ENCODE measurements around the gene UGT1A7. TPM values are rescaled to one million over a fixed set of nuclear protein-coding genes. Genes with fewer than 3 reads are reported as not detected.
"Not testable (repeated sequence)": the region's sequence is repeated elsewhere in the genome, so short reads cannot be mapped to it uniquely, and the experiment has no call there.

The UGT1A7 gene
- 0.14 TPM in 1 of 2 replicates, not detected in the other for total RNA-seq

DNA sequence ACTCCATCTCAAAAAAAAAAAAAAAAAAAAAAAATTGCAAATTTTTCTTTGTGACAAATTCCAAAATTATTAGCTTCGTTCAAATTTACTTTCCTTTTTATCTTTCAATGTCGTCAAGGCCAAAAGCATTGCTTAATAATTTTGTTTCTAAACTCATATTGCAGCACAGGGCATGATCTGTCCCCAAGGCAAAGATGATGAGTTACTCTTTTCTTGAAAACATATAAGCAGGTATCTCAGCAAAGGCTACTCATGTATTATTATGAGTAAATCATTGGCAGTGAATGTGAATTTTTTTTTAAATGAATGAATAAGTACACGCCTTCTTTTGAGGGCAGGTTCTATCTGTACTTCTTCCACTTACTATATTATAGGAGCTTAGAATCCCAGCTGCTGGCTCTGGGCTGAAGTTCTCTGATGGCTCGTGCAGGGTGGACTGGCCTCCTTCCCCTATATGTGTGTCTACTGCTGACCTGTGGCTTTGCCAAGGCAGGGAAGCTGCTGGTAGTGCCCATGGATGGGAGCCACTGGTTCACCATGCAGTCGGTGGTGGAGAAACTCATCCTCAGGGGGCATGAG is at the start of gene UGT1A7:
Gene UGT1A7, plus strand, starts transcription at position 381 of the 579 bp plus-strand sequence. Its CDS starts 37 bp downstream, at position 418.
- H3K4me3 ChIP-seq (ENCODE audit: low read depth, low read length), result no peak within 1 kb of the TSS
- TF ChIP-seq, protein P1, sequence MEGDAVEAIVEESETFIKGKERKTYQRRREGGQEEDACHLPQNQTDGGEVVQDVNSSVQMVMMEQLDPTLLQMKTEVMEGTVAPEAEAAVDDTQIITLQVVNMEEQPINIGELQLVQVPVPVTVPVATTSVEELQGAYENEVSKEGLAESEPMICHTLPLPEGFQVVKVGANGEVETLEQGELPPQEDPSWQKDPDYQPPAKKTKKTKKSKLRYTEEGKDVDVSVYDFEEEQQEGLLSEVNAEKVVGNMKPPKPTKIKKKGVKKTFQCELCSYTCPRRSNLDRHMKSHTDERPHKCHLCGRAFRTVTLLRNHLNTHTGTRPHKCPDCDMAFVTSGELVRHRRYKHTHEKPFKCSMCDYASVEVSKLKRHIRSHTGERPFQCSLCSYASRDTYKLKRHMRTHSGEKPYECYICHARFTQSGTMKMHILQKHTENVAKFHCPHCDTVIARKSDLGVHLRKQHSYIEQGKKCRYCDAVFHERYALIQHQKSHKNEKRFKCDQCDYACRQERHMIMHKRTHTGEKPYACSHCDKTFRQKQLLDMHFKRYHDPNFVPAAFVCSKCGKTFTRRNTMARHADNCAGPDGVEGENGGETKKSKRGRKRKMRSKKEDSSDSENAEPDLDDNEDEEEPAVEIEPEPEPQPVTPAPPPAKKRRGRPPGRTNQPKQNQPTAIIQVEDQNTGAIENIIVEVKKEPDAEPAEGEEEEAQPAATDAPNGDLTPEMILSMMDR (conservative IDR thresholded peaks at IDR 0.05; ENCODE audit: low read depth, low read length), result no peak
- DNase-seq (ENCODE audit: low read depth), result no peak

DNA sequence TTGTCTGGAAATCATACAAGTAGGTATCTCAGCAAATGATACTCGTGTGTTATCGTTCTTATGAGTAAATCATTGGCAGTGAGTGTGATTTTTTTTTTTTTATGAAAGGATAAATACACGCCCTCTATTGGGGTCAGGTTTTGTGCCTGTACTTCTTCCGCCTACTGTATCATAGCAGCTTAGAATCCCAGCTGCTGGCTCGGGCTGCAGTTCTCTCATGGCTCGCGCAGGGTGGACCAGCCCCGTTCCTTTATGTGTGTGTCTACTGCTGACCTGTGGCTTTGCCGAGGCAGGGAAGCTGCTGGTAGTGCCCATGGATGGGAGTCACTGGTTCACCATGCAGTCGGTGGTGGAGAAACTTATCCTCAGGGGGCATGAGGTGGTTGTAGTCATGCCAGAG is 45.4 kb upstream of the UGT1A7 start, which contains the start of gene UGT1A10:
Gene UGT1A10, plus strand, starts transcription at position 143 of the 400 bp plus-strand sequence. Its CDS starts 75 bp downstream, at position 218.
- H3K4me3 ChIP-seq (ENCODE audit: low read depth, low read length); DNase-seq (ENCODE audit: low read depth): not testable (repeated sequence)

GRCh38 chr2:233638836-233639235 is 42.9 kb upstream of the UGT1A7 start:
- no peak overlapping the region for H3K4me3 ChIP-seq (ENCODE audit: low read depth, low read length)
- TF ChIP-seq, protein P1 (conservative IDR thresholded peaks at IDR 0.05; ENCODE audit: low read depth, low read length), result no peak
- DNase-seq (ENCODE audit: low read depth), result no peak

DNA sequence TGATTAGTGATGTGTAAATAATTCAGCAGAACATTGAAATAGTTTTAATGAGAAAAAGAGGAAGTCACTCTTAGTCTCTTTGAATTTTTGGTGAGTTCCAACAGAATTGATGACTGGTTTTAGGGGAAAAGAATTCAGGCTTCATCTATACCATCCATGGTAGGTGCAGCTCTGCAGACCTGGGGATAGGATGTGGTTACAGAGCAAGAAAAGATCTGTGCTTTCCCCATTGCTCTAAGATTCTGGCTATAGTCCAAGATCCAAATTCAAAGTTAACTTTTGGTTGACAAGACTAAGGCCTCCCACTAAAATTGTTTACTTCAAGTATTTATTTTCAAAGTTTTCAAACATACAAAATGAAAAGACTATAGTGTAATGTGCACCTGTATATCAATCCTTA is 41.8 kb upstream of the UGT1A7 start:
- no peak for DNase-seq (ENCODE audit: low read depth)
- TF ChIP-seq, protein P1 (conservative IDR thresholded peaks at IDR 0.05; ENCODE audit: low read depth, low read length), result no peak
- no peak overlapping the region for H3K4me3 ChIP-seq (ENCODE audit: low read depth, low read length)

- no peak overlapping the region for H3K4me3 ChIP-seq (ENCODE audit: low read depth, low read length)
- DNase-seq (ENCODE audit: low read depth), result no peak
- TF ChIP-seq, protein P1 (conservative IDR thresholded peaks at IDR 0.05; ENCODE audit: low read depth, low read length), result peak; percentile 49
Observed at GRCh38 chr2:233643128-233643527, 38.6 kb upstream of the UGT1A7 start.

DNA sequence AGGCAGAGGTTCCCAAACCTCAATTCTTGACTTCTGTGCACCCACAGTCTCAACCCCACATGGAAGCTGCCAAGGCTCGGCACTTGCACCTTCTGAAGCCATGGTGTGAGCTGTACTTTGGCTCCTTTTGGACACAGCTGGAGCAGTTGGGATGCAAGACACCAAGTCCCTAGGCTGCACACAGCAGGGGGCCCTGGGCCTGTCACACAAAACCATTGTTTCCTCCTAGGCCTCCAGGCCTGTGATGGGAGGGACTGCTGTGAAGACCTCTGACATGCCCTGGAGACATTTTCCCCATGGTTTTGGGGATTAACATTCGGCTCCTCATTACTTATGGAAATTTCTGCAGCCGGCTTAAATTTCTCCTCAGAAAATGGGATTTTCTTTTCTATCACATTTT is 35.7 kb upstream of the UGT1A7 start:
- not testable (repeated sequence) for H3K4me3 ChIP-seq (ENCODE audit: low read depth, low read length); DNase-seq (ENCODE audit: low read depth)

GRCh38 chr2:233650981-233651380 is 30.7 kb upstream of the UGT1A7 start:
- no peak overlapping the region for H3K4me3 ChIP-seq (ENCODE audit: low read depth, low read length)
- no peak for DNase-seq (ENCODE audit: low read depth)
- TF ChIP-seq, protein P1 (conservative IDR thresholded peaks at IDR 0.05; ENCODE audit: low read depth, low read length), result no peak

DNA sequence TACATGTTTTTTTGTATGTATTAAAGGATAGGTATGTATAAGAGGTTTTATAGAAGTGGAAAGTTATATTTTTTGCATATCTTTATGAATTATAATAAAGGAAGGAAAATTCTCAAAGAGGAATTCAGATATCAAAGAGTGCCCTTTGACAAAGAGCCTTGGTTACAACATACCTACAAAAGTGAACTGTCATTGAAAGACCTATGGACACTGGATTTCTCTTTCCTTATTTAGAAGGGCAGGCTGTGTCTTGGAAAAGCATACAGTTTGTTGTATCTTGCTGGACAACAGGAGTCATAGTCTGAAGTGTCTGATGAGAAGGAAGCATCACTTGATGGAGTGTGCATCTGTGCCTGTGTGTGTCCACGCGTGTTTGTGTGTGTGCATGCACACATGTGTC is 30.3 kb upstream of the UGT1A7 start:
- no peak for DNase-seq (ENCODE audit: low read depth)
- TF ChIP-seq, protein P1 (conservative IDR thresholded peaks at IDR 0.05; ENCODE audit: low read depth, low read length), result no peak

More for the DNA sequence above, 30.3 kb upstream of the UGT1A7 start:
- H3K4me3 ChIP-seq (ENCODE audit: low read depth, low read length), result no peak overlapping the region
